Right lobe of liver (tissue), 6 donors: Measurements from ENCODE around the gene FTO. TPM values are rescaled to one million over a fixed set of nuclear protein-coding genes. Genes with fewer than 3 reads are reported as not detected.

Source experiments
- ATAC-seq, 4 donors: fragments of 200-7000 bp; cut with Tn5 transposase; one replicate each; pipeline ENCODE4 v1.9.1; 2020; ENCODE audit warnings: mild to moderate bottlenecking in 4 of 4, moderate library complexity in 4 of 4
- DNase-seq, 3 donors: peaks; one replicate each; pipeline ENCODE4 v3.0.0-alpha.2; 2020
- H3K27ac ChIP-seq, 3 donors: fragments of 200-600 bp; one replicate each; pipeline ENCODE4 v1.8.0; 2022
- H3K27me3 ChIP-seq, 2 donors: fragments of 200-600 bp; one replicate each; pipeline ENCODE4 v1.8.0; 2022
- H3K36me3 ChIP-seq, 4 donors: fragments of 200-600 bp; sonication (generic) in 1 of 4; one replicate each; pipeline versions ENCODE4 v1.5.1 to v1.8.0; 2017 to 2022; ENCODE audit warnings: control low read depth in 1 of 4
- H3K4me1 ChIP-seq, 4 donors: fragments of 200-600 bp; sonication (generic) in 1 of 4; one replicate each; pipeline versions ENCODE4 v1.5.1 to v1.8.0; 2017 to 2022; ENCODE audit warnings: control low read depth in 1 of 4
- H3K4me3 ChIP-seq, 3 donors: fragments of 200-600 bp; one replicate each; pipeline ENCODE4 v1.8.0; 2022
- H3K9me3 ChIP-seq, 4 donors: fragments of 200-600 bp; sonication (generic) in 1 of 4; one replicate each; pipeline versions ENCODE4 v1.5.1 to v1.8.0; 2017 to 2022; ENCODE audit warnings: control low read depth in 1 of 4
- POLR2A ChIP-seq: fragments of 450-650 bp; IDR thresholded peaks from one replicate; pipeline ENCODE4 v1.6.1; 2017; ENCODE audit warnings: antibody characterized with exemption, mild to moderate bottlenecking
- WGBS: methylation state at CpG from one replicate; pipeline ENCODE4 v1.1.6; 2018; ENCODE audit warnings: low coverage, low lambda C conversion rate; ENCODE audit not compliant: insufficient coverage; ENCODE audit errors: missing lambda C conversion rate; 5-methylcytosine and 5-hydroxymethylcytosine counted together
- intact Hi-C, 2 donors: fragments of 100-400 bp; cut with DNase I; formaldehyde crosslinking; loops; one replicate each; pipeline versions ENCODE4 v1.11.2 to v1.14.1; 2022
- total RNA-seq, 6 experiments: library from RNA; depleted of rRNA in 2 of 6; stranded (reverse); fragments of >200 nt in 2 of 6; fragmentation: NEBNext Ultra II Directional in 3 of 6; extraction: Animal tissue kit (Norgen Biotek cat#: 25700) in 3 of 6; gene quantifications; one replicate each; pipeline versions ENCODE4 v1.1.0 to v1.2.4, GENCODE V29; 2016 to 2023
- TF ChIP-seq, protein P1 (sequence below), 4 donors: fragments of 200-600 bp in 3 of 4; fragments of 450-650 bp in 1 of 4; IDR thresholded peaks; one replicate each; pipeline versions ENCODE4 v1.5.1 to v1.8.0; 2016 to 2022; ENCODE audit warnings: antibody characterized with exemption in 4 of 4, mild to moderate bottlenecking in 2 of 4
- donor health status: DM: no; HTN: yes; CAD: no.
- donor health status: DM: no; HTN: no; CAD: no.
- donor health status: DM: no; HTN: no; CAD: no.
- donor health status: DM: no; HTN: yes; CAD: no.
- donor health status: DM: no; HTN: yes; CAD: no.

Gene FTO
- total RNA-seq, 6 experiments from 2014 or later: 28.9 to 51.6 (median 33.6) TPM

- peaks cover 0 to 14% (median 0%) of the 10 kb centered on the region in 4 donors for H3K4me1 ChIP-seq
- TF ChIP-seq POLR2A: no peak
- TF ChIP-seq, protein P1, sequence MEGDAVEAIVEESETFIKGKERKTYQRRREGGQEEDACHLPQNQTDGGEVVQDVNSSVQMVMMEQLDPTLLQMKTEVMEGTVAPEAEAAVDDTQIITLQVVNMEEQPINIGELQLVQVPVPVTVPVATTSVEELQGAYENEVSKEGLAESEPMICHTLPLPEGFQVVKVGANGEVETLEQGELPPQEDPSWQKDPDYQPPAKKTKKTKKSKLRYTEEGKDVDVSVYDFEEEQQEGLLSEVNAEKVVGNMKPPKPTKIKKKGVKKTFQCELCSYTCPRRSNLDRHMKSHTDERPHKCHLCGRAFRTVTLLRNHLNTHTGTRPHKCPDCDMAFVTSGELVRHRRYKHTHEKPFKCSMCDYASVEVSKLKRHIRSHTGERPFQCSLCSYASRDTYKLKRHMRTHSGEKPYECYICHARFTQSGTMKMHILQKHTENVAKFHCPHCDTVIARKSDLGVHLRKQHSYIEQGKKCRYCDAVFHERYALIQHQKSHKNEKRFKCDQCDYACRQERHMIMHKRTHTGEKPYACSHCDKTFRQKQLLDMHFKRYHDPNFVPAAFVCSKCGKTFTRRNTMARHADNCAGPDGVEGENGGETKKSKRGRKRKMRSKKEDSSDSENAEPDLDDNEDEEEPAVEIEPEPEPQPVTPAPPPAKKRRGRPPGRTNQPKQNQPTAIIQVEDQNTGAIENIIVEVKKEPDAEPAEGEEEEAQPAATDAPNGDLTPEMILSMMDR (IDR thresholded peaks at IDR 0.05): no peak
- no peak for DNase-seq
- no peaks in the 10 kb centered on the region for H3K36me3 ChIP-seq
- no peak overlapping the region for H3K27ac ChIP-seq
- no peak for ATAC-seq
- H3K4me3 ChIP-seq: no peak overlapping the region
- no peaks in the 10 kb centered on the region for H3K9me3 ChIP-seq
- WGBS: 90% methylated on average over 7 of the region's 7 CpGs
- intact Hi-C loops: no loop called here
- H3K27me3 ChIP-seq: no peaks in the 10 kb centered on the region
Observed at GRCh38 chr16:53947642-53948041, 243.7 kb downstream of the FTO start.

DNA sequence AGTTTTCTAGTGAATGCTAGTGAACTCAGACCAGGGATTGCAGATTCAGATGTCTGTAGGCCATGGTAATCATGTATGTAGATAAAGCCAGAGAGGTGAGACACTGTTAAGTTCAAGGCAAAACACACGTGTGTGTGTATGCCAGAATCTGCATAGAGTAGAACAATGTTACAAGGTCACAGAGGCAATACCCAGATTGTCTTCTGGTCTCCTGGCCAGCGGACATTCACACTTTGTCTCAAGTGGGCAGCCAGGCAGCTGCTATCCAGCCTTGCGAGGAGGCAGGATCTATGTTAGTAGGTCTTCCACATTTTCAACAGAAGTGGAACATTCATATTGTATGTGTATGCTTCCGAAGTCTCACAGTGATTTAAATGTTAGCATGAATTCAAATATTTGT, 244.4 kb downstream of the FTO start:
- H3K4me3 ChIP-seq: no peak overlapping the region
- H3K36me3 ChIP-seq: no peaks in the 10 kb centered on the region
- H3K9me3 ChIP-seq: no peaks in the 10 kb centered on the region
- H3K4me1 ChIP-seq: peaks cover 0 to 16% (median 0%) of the 10 kb centered on the region in 4 donors
- H3K27me3 ChIP-seq: no peaks in the 10 kb centered on the region
- no peak for ATAC-seq
- intact Hi-C loops: no loop called here
- no peak for TF ChIP-seq POLR2A
- TF ChIP-seq, protein P1 (IDR thresholded peaks at IDR 0.05): no peak
- DNase-seq: no peak
- H3K27ac ChIP-seq: no peak overlapping the region
- 77% methylated on average over 4 of the region's 4 CpGs for WGBS

DNA sequence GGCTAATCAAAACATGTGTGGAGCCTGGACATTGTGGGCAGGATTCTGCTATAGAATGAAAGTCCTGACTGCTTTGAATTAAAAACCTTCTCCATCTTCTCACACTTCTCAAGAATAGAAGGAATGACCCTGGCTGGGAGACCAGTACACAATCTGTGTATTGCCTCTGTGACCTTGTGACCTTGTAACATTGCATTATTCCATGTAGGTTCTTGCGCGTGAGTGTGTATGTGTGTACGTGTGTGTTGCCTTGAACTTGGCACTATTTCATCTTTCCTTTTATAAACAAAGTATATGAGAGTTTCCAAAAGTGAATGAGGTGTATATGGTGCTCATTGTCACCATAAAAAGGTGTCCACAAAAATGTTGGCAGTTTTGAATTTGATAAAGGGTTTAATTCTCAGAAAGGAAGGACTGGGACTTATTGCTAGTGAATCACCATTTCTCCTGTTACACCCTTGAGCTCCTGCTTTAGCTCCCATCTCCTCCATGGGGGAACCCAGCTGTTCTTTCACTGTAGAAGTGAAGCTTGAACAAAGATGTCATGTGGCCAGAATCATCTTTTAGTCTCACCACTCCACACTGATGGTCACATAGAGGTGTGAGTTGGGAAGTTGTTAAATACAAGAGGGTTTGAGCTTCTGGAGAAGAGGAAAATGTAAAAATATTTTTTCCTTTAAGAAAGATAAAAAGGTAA, 244.9 kb downstream of the FTO start:
- intact Hi-C loops: no loop called here

GRCh38 chr16:53949715-53950410, 245.9 kb downstream of the FTO start:
- ATAC-seq (peak in 1 of 4 donors; percentile 34), DNase-seq (no peak)
- TF ChIP-seq POLR2A: no peak
- TF ChIP-seq, protein P1 (IDR thresholded peaks at IDR 0.05): no peak
- H3K4me1 ChIP-seq: peaks cover 0 to 18% (median 0%) of the 10 kb centered on the region in 4 donors
- 64% methylated on average over 6 of the region's 6 CpGs for WGBS
- H3K4me3 ChIP-seq: no peak overlapping the region
- intact Hi-C loops: no loop called here
- no peaks in the 10 kb centered on the region for H3K36me3 ChIP-seq
- no peaks in the 10 kb centered on the region for H3K27me3 ChIP-seq
- H3K27ac ChIP-seq: no peak overlapping the region
- no peaks in the 10 kb centered on the region for H3K9me3 ChIP-seq

More for the DNA sequence above, 244.9 kb downstream of the FTO start:
- no peak for DNase-seq
- Histone ChIP-seq H3K36me3 (no peaks in the 10 kb centered on the region), H3K27ac (no peak overlapping the region), H3K4me3 (no peak overlapping the region), H3K27me3 (no peaks in the 10 kb centered on the region), H3K4me1 (peaks cover 0 to 16% (median 0%) of the 10 kb centered on the region in 4 donors), H3K9me3 (no peaks in the 10 kb centered on the region)
- WGBS: 89% methylated on average over 3 of the region's 3 CpGs
- no peak for ATAC-seq
- no peak for TF ChIP-seq POLR2A
- TF ChIP-seq, protein P1 (IDR thresholded peaks at IDR 0.05): no peak
